GM19372 (cell line): Measurements from ENCODE around the gene PET117.
"Not testable (repeated sequence)": the region's sequence is repeated elsewhere in the genome, so short reads cannot be mapped to it uniquely, and the experiment has no call there.

Experiments
- ATAC-seq: cut with Tn5 transposase; IDR thresholded peaks from one replicate; pipeline ENCODE4 v1.9.1; 2021; ENCODE audit warnings: mild to moderate bottlenecking, low read depth, moderate library complexity; ENCODE audit not compliant: unreplicated experiment

PET117 gene

GRCh38 chr20:18137412-18138265, at the start of gene PET117, which contains the start of gene KAT14:
Gene PET117, plus strand, starts transcription at chr20:18137863. Its CDS starts 93 bp downstream, at chr20:18137956.
Gene KAT14, plus strand, starts transcription at chr20:18137863. Its CDS starts 4,798 bp downstream, at chr20:18142661.
- peak; percentile 84 for ATAC-seq

GRCh38 chr20:18088298-18088697, 49.4 kb upstream of the PET117 start:
- not testable (repeated sequence) for ATAC-seq

GRCh38 chr20:18088841-18089240, 48.8 kb upstream of the PET117 start:
- ATAC-seq = not testable (repeated sequence)

- ATAC-seq = no peak
Observed at GRCh38 chr20:18090044-18090443, 47.6 kb upstream of the PET117 start.

GRCh38 chr20:18090477-18090876, 47.2 kb upstream of the PET117 start:
- ATAC-seq = no peak

- ATAC-seq = no peak
Observed at GRCh38 chr20:18091623-18092022, 46.0 kb upstream of the PET117 start.

- no peak for ATAC-seq
Observed at GRCh38 chr20:18092890-18093289, 44.8 kb upstream of the PET117 start.

GRCh38 chr20:18093388-18093787, 44.3 kb upstream of the PET117 start:
- ATAC-seq = no peak

- ATAC-seq = no peak
Observed at GRCh38 chr20:18094191-18094590, 43.5 kb upstream of the PET117 start.

- ATAC-seq = not testable (repeated sequence)
Observed at GRCh38 chr20:18100569-18100968, 37.1 kb upstream of the PET117 start.

GRCh38 chr20:18101125-18101810, 36.4 kb upstream of the PET117 start:
- ATAC-seq = no peak

- no peak for ATAC-seq
Observed at GRCh38 chr20:18103497-18103896, 34.2 kb upstream of the PET117 start.

- ATAC-seq = no peak
Observed at GRCh38 chr20:18108326-18108725, 29.3 kb upstream of the PET117 start.

- ATAC-seq = not testable (repeated sequence)
Observed at GRCh38 chr20:18128574-18128973, 9.1 kb upstream of the PET117 start.

- ATAC-seq = no peak
Observed at GRCh38 chr20:18132663-18133062, 5.0 kb upstream of the PET117 start.

- no peak for ATAC-seq
Observed at GRCh38 chr20:18133962-18134361, 3.7 kb upstream of the PET117 start.

- ATAC-seq = no peak
Observed at GRCh38 chr20:18138266-18138582, 561 bp downstream of the PET117 start.

GRCh38 chr20:18138639-18139583, 1.2 kb downstream of the PET117 start:
- no peak for ATAC-seq

- no peak for ATAC-seq
Observed at GRCh38 chr20:18139832-18140231, 2.2 kb downstream of the PET117 start.

GRCh38 chr20:18144541-18145099, 7.0 kb downstream of the PET117 start:
- no peak for ATAC-seq
